GM12891 (cell line): Measurements from ENCODE around the gene AHCYL2.
"Not testable (repeated sequence)": the region's sequence is repeated elsewhere in the genome, so short reads cannot be mapped to it uniquely, and the experiment has no call there.

ENCODE experiments used
- DNase-seq: peaks from one replicate; pipeline ENCODE4 v3.0.0; 2011; ENCODE audit warnings: low spot score; ENCODE audit not compliant: insufficient read length
- FAIRE-seq: peaks from 2 replicates; lab custom pipeline; 2011; peaks lifted over from hg19 to GRCh38; lab: Jason Lieb, UNC
- PAX5 ChIP-seq: IDR thresholded peaks from 2 replicates; pipeline ENCODE4 v1.6.1; 2011; ENCODE audit warnings: low read length, moderate library complexity, mild to moderate bottlenecking; ENCODE audit not compliant: insufficient read depth, severe bottlenecking
- POLR2A ChIP-seq: IDR thresholded peaks from 2 replicates; pipeline ENCODE4 v1.6.1; 2011; ENCODE audit warnings: low read depth, low read length, control low read depth
- POLR2AphosphoS5 ChIP-seq: IDR thresholded peaks from 2 replicates; pipeline ENCODE4 v1.6.1; 2011; ENCODE audit warnings: low read depth, low read length, control low read depth
- POU2F2 ChIP-seq: IDR thresholded peaks from 2 replicates; pipeline ENCODE4 v1.6.1; 2011; ENCODE audit warnings: low read depth, mild to moderate bottlenecking, control low read depth, low read length, moderate library complexity
- SPI1 ChIP-seq: IDR thresholded peaks from 2 replicates; pipeline ENCODE4 v1.6.1; 2011; ENCODE audit warnings: low read depth, low read length, control low read depth
- TAF1 ChIP-seq: IDR thresholded peaks from 2 replicates; pipeline ENCODE4 v1.6.1; 2011; ENCODE audit warnings: low read depth, low read length, control low read depth

AHCYL2 gene

GRCh38 chr7:129465080-129465479, 240.2 kb downstream of the AHCYL2 start:
- FAIRE-seq (no peak), DNase-seq (no peak)

GRCh38 chr7:129466796-129467195, 242.0 kb downstream of the AHCYL2 start:
- DNase-seq (no peak), FAIRE-seq (no peak)
- TF ChIP-seq PAX5 (no peak), TAF1 (no peak), POU2F2 (no peak), POLR2A (no peak), SPI1 (no peak), POLR2AphosphoS5 (no peak)

More at GRCh38 chr7:129465080-129465479, 240.2 kb downstream of the AHCYL2 start:
- no peak for TF ChIP-seq POU2F2

GRCh38 chr7:129468087-129468486, 243.3 kb downstream of the AHCYL2 start:
- DNase-seq = no peak
- TF ChIP-seq PAX5 (no peak), TAF1 (no peak), POLR2A (no peak), SPI1 (no peak), POU2F2 (no peak), POLR2AphosphoS5 (no peak)
- no peak for FAIRE-seq

- DNase-seq = no peak
- TF ChIP-seq SPI1 (no peak), TAF1 (no peak), POU2F2 (no peak), POLR2AphosphoS5 (no peak), POLR2A (no peak), PAX5 (no peak)
- no peak for FAIRE-seq
These were observed 243.7 kb downstream of the AHCYL2 start for GRCh38 chr7:129468547-129468946.

GRCh38 chr7:129469930-129470329, 245.1 kb downstream of the AHCYL2 start:
- DNase-seq = no peak
- TF ChIP-seq POLR2AphosphoS5 (no peak), POU2F2 (no peak)
- no peak for FAIRE-seq

- TF ChIP-seq POLR2AphosphoS5 = no peak
- TF ChIP-seq TAF1 = no peak
- no peak for TF ChIP-seq POLR2A
These were observed 245.6 kb downstream of the AHCYL2 start for GRCh38 chr7:129470411-129470810.

GRCh38 chr7:129471402-129471827, 246.6 kb downstream of the AHCYL2 start:
- no peak for FAIRE-seq
- TF ChIP-seq SPI1 (no peak), TAF1 (no peak), POLR2AphosphoS5 (no peak), POLR2A (no peak), PAX5 (no peak), POU2F2 (no peak)
- DNase-seq = no peak

More at GRCh38 chr7:129470411-129470810, 245.6 kb downstream of the AHCYL2 start:
- no peak for DNase-seq
- no peak for FAIRE-seq

- FAIRE-seq, DNase-seq: not testable (repeated sequence)
These were observed 251.1 kb downstream of the AHCYL2 start for GRCh38 chr7:129475931-129476330.

GRCh38 chr7:129476398-129476797, 251.6 kb downstream of the AHCYL2 start:
- not testable (repeated sequence) for DNase-seq, FAIRE-seq
